DMS53 treated with DMSO at 0.1 percent for 48 hours (cell line): ENCODE data around the gene ZBTB20.

Experiments used
- DNase-seq: peaks from one replicate; lab custom pipeline; 2025; ENCODE audit not compliant: unreplicated experiment; lab: John Stamatoyannopoulos, UW

Gene ZBTB20

GRCh38 chr3:114929971-114930732 lies 216.9 kb downstream of the ZBTB20 start:
- DNase-seq: no peak

GRCh38 chr3:114928989-114929640 lies 218.0 kb downstream of the ZBTB20 start:
- no peak for DNase-seq

GRCh38 chr3:114904633-114905032 lies 242.5 kb downstream of the ZBTB20 start:
- DNase-seq: no peak

DNA sequence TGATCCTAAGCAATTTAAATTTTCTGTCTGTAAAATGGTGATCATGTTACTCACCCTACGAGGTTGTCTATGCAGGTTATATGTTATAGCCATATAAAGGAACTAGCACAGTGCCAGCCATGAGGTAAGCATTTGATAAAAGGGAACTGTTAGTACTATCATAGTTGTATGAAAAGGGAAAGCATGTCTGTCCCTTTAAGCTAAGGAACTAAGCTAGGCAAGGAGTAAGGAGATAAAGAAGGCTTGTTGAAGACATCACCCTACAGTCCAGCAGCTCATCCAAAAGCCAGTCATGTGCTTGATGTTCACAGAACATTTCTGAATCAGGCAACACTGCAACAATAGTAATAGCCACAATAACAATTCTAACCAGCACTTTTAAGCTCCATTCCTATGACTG lies 243.9 kb downstream of the ZBTB20 start:
- peak; percentile 67 for DNase-seq

- DNase-seq: peak; percentile 67
Measured at GRCh38 chr3:114902691-114903101, 244.4 kb downstream of the ZBTB20 start.

- no peak for DNase-seq
Measured at GRCh38 chr3:114900908-114901307, 246.2 kb downstream of the ZBTB20 start.

DNA sequence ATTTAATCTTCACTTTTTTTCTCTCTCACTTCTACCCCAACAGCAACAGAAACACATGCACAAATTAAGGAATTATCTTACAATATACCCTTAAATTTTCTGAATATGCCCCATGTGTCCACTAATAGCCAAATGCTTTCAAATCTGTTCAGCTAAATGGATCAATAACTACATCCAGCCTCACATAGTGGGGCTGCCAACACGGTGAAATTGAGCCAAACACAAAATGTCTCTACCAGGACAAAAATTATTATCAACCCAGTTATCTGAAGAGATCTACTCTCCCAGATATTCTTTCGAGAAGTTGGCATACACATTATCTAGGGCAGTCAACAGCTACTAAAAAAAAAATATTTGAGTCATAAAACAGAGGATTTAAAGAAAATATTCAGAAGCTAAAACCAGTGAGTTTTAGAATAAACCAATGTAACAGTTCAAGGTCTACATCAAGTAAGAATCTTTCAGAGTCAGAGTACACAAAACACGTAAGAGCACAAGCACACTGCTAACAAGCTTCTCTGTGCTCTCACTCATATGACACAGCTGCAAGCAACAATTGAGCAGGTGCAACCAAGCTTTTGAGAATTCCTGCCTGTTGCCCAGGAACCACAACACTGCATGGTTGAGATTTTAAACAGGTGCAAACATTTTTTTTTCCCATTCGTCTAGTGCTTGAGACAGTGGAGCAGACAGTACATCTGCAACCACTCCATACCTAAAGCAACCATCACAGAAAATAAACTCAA lies 247.7 kb downstream of the ZBTB20 start:
- peak; percentile 94 for DNase-seq

DNA sequence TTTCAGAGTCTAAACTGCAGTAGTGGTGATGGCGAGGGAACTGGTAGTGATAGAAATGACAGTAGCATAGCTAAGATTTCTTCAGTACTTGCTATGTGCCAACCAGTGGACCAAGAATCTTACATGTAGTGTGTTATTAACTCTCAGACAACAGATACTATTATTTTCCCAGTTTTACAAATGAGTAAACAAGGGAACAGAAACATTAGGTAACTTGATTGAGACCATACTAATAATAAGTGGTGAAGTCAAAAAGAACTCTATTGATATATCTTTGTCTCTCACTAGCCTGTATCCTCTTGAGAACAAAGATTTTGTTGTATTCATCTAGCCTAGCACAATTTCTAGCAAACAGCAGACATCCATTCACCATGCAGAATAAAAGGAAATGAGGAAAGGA lies 250.1 kb downstream of the ZBTB20 start:
- no peak for DNase-seq

- no peak for DNase-seq
Measured at GRCh38 chr3:114893361-114893760, 253.7 kb downstream of the ZBTB20 start.

- DNase-seq: no peak
Measured at GRCh38 chr3:114892880-114893279, 254.2 kb downstream of the ZBTB20 start.

DNA sequence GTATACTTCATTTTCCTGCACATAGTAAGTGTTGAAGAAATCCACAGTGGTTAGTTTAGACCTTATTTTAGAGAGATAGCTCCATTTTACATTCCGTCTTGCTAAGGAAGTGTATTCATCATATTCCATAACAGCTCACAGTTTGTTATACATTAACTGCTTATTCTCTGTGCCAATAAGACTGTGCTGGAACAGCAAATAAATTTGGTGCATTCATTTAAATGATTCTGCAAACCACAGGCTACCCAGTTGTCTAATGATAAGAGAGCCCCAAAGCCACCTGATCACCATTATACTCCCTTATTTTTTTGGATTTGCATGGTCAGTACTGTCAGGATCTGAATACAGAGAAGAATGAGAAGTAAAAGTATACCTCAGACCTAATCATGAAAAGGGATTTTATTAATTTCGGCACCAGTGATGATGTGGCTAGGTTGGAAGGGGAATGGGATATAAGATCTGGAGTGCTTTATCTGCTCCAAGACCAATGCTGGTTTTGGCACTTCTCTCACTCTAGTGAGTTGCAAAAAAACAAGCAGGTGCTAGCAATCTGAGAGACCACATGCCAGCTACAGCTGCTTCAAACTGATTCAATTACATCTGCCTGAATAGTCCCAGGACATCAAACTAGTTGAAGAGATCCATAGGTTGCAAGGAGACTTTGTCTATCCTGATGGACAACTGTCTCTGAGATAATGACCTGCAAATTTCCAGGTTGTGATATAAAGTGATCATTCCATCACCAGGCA lies 254.8 kb downstream of the ZBTB20 start:
- no peak for DNase-seq

DNA sequence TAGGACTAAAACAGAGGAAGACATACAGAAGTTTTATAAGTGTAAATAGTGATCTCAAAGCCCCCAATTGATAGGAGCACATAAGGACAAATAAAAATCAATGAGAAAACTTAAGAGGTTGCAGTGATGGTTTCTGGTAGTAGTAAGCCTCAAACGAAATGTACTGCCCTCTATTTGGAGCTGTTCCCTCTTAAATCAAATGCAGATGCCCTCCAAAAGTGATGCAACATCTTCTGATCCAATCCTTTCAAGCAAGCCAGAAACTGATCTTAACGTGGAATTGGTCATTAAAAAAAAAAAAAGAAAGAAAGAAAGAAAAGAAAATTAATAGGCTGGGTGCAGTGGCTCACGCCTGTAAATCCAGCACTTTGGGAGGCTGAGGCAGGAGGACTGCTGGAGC lies 259.3 kb downstream of the ZBTB20 start:
- no peak for DNase-seq

DNA sequence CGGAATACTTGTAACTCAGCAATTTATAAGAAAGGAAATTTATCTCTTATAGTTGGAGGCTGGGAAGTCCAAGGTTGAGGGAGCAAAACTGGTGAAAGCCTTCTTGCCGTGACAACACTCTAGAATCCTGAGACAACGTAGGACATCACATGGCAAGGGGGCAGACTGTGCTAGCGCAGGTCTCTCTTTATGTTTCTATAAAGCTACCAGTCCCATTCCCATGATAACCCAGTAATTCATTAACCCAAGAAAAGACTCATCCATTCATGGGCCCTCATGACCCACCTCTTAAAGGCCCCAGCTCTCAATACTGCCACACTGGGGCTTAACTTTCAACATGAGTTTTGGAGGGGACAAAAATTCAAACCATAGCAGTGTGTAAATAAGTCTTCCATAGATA lies 260.2 kb downstream of the ZBTB20 start:
- no peak for DNase-seq

GRCh38 chr3:114884213-114884923 lies 262.7 kb downstream of the ZBTB20 start:
- no peak for DNase-seq

DNA sequence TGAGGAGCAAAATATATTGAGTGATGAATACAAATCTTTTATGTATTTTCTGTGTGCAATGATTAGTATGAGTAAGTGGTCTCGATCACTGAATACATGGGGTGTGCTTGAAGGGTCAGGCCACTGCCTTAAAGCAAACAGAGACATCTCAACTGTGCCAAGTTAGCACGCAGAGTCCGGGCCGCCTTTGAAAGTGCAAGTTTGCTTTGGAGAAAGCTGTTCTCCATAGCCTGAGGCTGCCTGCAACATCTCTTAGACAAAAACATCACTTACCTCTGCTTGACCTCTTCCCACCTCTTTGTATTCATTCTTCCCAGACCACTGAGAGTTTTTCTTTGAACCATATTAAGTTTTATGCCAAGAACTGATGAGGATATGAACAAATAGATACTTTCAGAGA lies 267.0 kb downstream of the ZBTB20 start:
- DNase-seq: peak; percentile 34

DNA sequence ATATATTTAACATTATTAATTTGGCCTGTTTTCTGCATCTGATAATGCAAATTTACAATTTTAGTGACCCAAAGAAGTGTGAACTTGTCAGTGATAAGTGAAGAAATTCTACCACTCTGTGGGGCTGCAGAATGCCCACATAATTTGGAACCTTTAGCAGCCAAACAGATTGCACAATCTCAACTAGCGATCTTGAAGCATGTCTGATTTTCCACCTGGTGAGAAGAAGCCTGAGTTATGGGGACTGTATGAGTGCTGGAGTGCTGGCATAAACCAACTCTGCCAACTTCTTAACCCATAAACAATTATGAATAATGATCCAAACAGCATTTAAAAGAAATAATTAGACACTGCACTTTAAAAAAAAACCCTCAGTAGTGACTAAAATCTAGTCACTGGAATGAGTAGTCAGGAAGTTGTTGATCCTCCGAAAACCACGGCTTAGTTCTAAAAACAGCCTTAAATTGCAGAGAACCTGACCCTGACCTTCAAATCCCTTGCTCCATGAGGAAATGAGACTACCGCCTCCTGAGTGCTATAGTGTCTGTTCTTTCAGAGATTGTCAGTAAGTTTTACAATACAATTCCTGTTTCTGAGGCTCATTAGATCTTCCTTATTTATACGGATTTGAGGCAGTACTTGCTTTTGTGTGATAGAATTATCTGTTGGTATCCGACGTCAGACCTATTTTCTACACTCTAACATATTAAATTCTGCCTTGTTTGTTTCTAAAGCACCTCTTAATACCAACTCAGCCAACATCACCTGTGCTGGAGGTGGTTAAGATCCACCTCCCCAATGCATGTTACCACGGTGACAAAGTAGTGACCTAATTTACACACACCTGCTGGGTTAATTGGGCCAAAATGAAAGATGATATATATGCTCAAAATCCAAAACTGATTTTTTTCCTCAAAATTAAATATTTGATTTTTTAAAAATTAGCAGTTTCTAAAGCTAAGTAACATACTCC lies 267.7 kb downstream of the ZBTB20 start:
- peak; percentile 60 for DNase-seq

DNA sequence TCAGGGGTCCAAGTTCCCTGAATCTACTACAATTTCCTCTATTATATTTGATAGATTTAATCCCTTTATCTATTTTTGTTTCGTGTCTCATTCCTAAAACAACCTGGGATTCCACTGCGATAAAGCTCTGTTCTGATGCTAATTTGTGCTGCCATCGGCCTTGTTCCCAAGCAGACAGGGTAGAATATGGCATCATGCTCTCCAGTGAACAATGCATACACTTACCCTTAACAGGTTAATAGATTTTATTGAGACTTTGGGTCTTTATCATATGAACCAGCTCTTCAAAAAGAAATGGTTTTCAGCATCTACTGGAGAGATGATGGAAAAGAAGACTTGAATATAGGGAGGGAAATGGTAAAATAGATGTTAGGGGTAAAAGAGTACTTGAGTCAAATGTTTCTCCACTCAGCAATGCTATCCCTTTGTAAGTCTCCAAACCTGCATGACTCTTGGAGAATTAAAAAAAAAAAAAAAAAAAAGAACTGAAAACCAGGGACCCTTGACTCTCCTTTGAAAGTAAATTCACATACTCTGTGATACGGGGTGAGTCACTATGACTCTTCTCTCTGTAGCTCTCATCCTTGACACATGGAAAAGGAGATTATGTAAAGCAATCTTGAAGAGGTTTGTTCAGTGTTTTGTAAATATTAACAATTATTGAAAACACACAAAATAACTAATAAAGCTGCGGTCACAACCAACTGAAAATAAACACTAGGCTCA lies 268.8 kb downstream of the ZBTB20 start:
- DNase-seq: peak; percentile 81

GRCh38 chr3:114877378-114878113 lies 269.5 kb downstream of the ZBTB20 start:
- no peak for DNase-seq
